ENCODE results near the gene C11orf54.

DNA sequence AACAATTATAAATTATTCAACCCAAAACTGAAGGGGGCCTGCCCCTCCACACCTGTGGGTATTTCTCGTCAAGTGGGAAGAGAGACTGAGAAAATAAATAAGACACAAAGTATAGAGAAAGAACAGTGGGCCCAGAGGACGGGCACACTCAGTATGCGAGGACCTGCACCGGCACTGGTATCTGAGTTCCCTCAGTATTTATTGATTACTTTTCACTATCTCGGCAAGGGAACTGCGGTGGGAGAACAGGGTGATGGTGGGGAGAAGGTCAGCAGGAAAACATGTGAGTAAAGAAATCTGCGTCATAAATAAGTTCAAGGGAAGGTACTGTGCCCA lies 3.2 kb downstream of the C11orf54 start:
- TF ChIP-seq, protein P1, sequence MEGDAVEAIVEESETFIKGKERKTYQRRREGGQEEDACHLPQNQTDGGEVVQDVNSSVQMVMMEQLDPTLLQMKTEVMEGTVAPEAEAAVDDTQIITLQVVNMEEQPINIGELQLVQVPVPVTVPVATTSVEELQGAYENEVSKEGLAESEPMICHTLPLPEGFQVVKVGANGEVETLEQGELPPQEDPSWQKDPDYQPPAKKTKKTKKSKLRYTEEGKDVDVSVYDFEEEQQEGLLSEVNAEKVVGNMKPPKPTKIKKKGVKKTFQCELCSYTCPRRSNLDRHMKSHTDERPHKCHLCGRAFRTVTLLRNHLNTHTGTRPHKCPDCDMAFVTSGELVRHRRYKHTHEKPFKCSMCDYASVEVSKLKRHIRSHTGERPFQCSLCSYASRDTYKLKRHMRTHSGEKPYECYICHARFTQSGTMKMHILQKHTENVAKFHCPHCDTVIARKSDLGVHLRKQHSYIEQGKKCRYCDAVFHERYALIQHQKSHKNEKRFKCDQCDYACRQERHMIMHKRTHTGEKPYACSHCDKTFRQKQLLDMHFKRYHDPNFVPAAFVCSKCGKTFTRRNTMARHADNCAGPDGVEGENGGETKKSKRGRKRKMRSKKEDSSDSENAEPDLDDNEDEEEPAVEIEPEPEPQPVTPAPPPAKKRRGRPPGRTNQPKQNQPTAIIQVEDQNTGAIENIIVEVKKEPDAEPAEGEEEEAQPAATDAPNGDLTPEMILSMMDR (IDR thresholded peaks at IDR 0.05) = no peak
- no peak for TF ChIP-seq POLR2A (IDR thresholded peaks at IDR 0.05)

Data from esophagus squamous epithelium (tissue), 4 donors.